H1 (cell line): ENCODE measurements around the gene GTF3C5. TPM values are rescaled to one million over a fixed set of nuclear protein-coding genes. Genes with fewer than 3 reads are reported as not detected.

Experiments used
- CTCF ChIA-PET: fragments of 300-600 bp; sonication (Branson Sonifier 250); formaldehyde crosslinking; loops from one replicate; lab custom pipeline; 2021; ENCODE audit not compliant: partially characterized antibody; lab: Charles Lee
- POLR2A ChIA-PET: fragments of 300-600 bp; sonication (Branson Sonifier 250); formaldehyde crosslinking; loops from one replicate; lab custom pipeline; 2021; ENCODE audit warnings: inconsistent platforms; ENCODE audit not compliant: partially characterized antibody; lab: Charles Lee
- DNase-seq, 2 experiments: peaks; one replicate each; pipeline versions ENCODE4 v3.0.0 to v3.0.0-alpha.2; 2010 to 2022; ENCODE audit warnings: low spot score in 2 of 2, low read depth in 1 of 2, mixed read lengths in 1 of 2
- FAIRE-seq: peaks from 2 replicates; lab custom pipeline; 2011; peaks lifted over from hg19 to GRCh38; lab: Jason Lieb, UNC
- H2AFZ ChIP-seq: 2 replicates; pipeline ENCODE4 v1.8.1; 2012; ENCODE audit warnings: low read length, inconsistent platforms
- H2AK5ac ChIP-seq: 2 replicates; pipeline ENCODE4 v1.6.1; 2013; ENCODE audit warnings: low read depth, low read length
- H2BK120ac ChIP-seq: replicated peaks from 2 replicates; pipeline ENCODE3; 2013; ENCODE audit warnings: low read depth, low read length, inconsistent platforms
- H2BK12ac ChIP-seq: 2 replicates; pipeline ENCODE4 v1.6.1; 2013; ENCODE audit warnings: low read depth, low read length
- H2BK15ac ChIP-seq: 2 replicates; pipeline ENCODE4 v1.6.1; 2013; ENCODE audit warnings: low read length
- H2BK20ac ChIP-seq: 2 replicates; pipeline ENCODE4 v1.6.1; 2013; ENCODE audit warnings: low read length
- H2BK5ac ChIP-seq: 2 replicates; pipeline ENCODE4 v1.6.1; 2013; ENCODE audit warnings: low read depth, low read length
- H3K14ac ChIP-seq: 2 replicates; pipeline ENCODE4 v1.6.1; 2013; ENCODE audit warnings: inconsistent platforms; ENCODE audit not compliant: insufficient read length
- H3K18ac ChIP-seq: 2 replicates; pipeline ENCODE4 v1.6.1; 2013; ENCODE audit warnings: low read length; ENCODE audit errors: extremely low read depth
- H3K23ac ChIP-seq: 2 replicates; pipeline ENCODE4 v1.6.1; 2013; ENCODE audit warnings: inconsistent platforms; ENCODE audit not compliant: insufficient read length
- H3K23me2 ChIP-seq: 2 replicates; pipeline ENCODE4 v1.6.1; 2013; ENCODE audit warnings: low read depth, low read length
- H3K27ac ChIP-seq: 2 replicates; pipeline ENCODE4 v1.6.1; 2011; ENCODE audit warnings: low read depth, low read length, inconsistent platforms
- H3K27me3 ChIP-seq, 4 experiments: replicated peaks in 1 of 4; 1 replicate in 1 of 4; 2 replicates in 3 of 4; pipeline versions ENCODE4 v1.6.1 to v1.8.1; 2011 to 2013; ENCODE audit warnings: low read length in 3 of 4, mild to moderate bottlenecking in 3 of 4, inconsistent platforms in 2 of 4, mixed read lengths in 2 of 4, moderate library complexity in 1 of 4; ENCODE audit not compliant: control insufficient read depth in 3 of 4, insufficient read depth in 3 of 4; ENCODE audit errors: extremely low read depth in 1 of 4
- H3K36me3 ChIP-seq, 4 experiments: 2 replicates each; pipeline versions ENCODE4 v1.6.1 to v1.8.1; 2011 to 2013; ENCODE audit warnings: mild to moderate bottlenecking in 4 of 4, low read length in 3 of 4, moderate library complexity in 2 of 4, control low read depth in 1 of 4, inconsistent platforms in 1 of 4; ENCODE audit not compliant: insufficient read depth in 4 of 4, control insufficient read depth in 2 of 4
- H3K4ac ChIP-seq: replicated peaks from 2 replicates; pipeline ENCODE3; 2013; ENCODE audit warnings: low read length, low read depth, mixed read lengths, inconsistent platforms; ENCODE audit not compliant: insufficient read length
- H3K4me1 ChIP-seq, 4 experiments: replicated peaks in 1 of 4; 1 replicate in 1 of 4; 2 replicates in 3 of 4; pipeline versions ENCODE4 v1.6.1 to v1.8.1; 2011 to 2013; ENCODE audit warnings: low read length in 3 of 4, inconsistent platforms in 2 of 4, mixed read lengths in 1 of 4; ENCODE audit not compliant: insufficient read depth in 4 of 4, control insufficient read depth in 3 of 4
- H3K4me2 ChIP-seq, 2 experiments: 2 replicates each; pipeline versions ENCODE4 v1.6.1 to v1.8.1; 2011 to 2013; ENCODE audit warnings: low read depth in 2 of 2, low read length in 2 of 2, control low read depth in 1 of 2, inconsistent platforms in 1 of 2, mild to moderate bottlenecking in 1 of 2; ENCODE audit not compliant: insufficient read depth in 1 of 2
- H3K4me3 ChIP-seq, 4 experiments: fragments of 200-600, 300-600 bp in 1 of 4; sonication (generic), shearing (Covaris generic), sonication (Bioruptor Twin) in 1 of 4; 2 replicates each; pipeline versions ENCODE4 v1.5.1 to v1.8.1; 2011 to 2016; ENCODE audit warnings: low read length in 4 of 4, low read depth in 3 of 4, control low read depth in 2 of 4, inconsistent platforms in 2 of 4, mild to moderate bottlenecking in 2 of 4, mixed read lengths in 1 of 4, moderate library complexity in 1 of 4; ENCODE audit not compliant: insufficient read depth in 2 of 4; ENCODE audit errors: extremely low read depth in 1 of 4
- H3K56ac ChIP-seq: replicated peaks from 2 replicates; pipeline ENCODE3; 2013; ENCODE audit warnings: low read depth, mild to moderate bottlenecking, mixed read lengths, low read length, inconsistent platforms; ENCODE audit not compliant: insufficient read length
- H3K79me1 ChIP-seq: 2 replicates; pipeline ENCODE4 v1.6.1; 2013; ENCODE audit warnings: low read depth, low read length, control low read depth
- H3K79me2 ChIP-seq, 2 experiments: 2 replicates each; pipeline versions ENCODE4 v1.6.1 to v1.8.1; 2012 to 2013; ENCODE audit warnings: low read length in 2 of 2, mild to moderate bottlenecking in 2 of 2, inconsistent platforms in 1 of 2; ENCODE audit not compliant: insufficient read depth in 2 of 2, control insufficient read depth in 1 of 2
- H3K9ac ChIP-seq, 4 experiments: replicated peaks in 1 of 4; 1 replicate in 1 of 4; 2 replicates in 3 of 4; pipeline versions ENCODE4 v1.6.1 to v1.8.1; 2011 to 2013; ENCODE audit warnings: low read depth in 3 of 4, low read length in 3 of 4, control low read depth in 2 of 4, mild to moderate bottlenecking in 2 of 4, moderate library complexity in 2 of 4, inconsistent platforms in 1 of 4; ENCODE audit errors: extremely low read depth in 1 of 4
- H3K9me3 ChIP-seq, 2 experiments: 2 replicates each; pipeline versions ENCODE4 v1.6.1 to v1.8.1; 2012 to 2013; ENCODE audit warnings: mild to moderate bottlenecking in 2 of 2, moderate library complexity in 2 of 2, control low read depth in 1 of 2, inconsistent platforms in 1 of 2, low read depth in 1 of 2, low read length in 1 of 2, mixed read lengths in 1 of 2; ENCODE audit not compliant: insufficient read depth in 2 of 2
- H4K20me1 ChIP-seq, 2 experiments: replicated peaks in 1 of 2; 2 replicates each; pipeline versions ENCODE3 to v1.8.1; 2011 to 2013; ENCODE audit warnings: inconsistent platforms in 2 of 2, low read length in 2 of 2, mild to moderate bottlenecking in 1 of 2; ENCODE audit not compliant: insufficient read depth in 2 of 2, control insufficient read depth in 1 of 2
- H4K5ac ChIP-seq: 2 replicates; pipeline ENCODE4 v1.6.1; 2013; ENCODE audit warnings: low read length, low read depth, mixed read lengths, inconsistent platforms; ENCODE audit not compliant: insufficient read length
- H4K8ac ChIP-seq: 2 replicates; pipeline ENCODE4 v1.8.0; 2013; ENCODE audit warnings: mild to moderate bottlenecking, moderate library complexity, low read length, inconsistent platforms; ENCODE audit not compliant: insufficient read depth; ENCODE audit errors: extremely low read depth
- H4K91ac ChIP-seq: replicated peaks from 2 replicates; pipeline ENCODE3; 2013; ENCODE audit warnings: low read length, mixed read lengths, inconsistent platforms; ENCODE audit not compliant: insufficient read length
- CHD1 ChIP-seq: IDR thresholded peaks from 2 replicates; pipeline ENCODE4 v1.6.1; 2012; ENCODE audit warnings: low read depth, low read length, improper control_type of control experiment
- KDM4A ChIP-seq: IDR thresholded peaks from one replicate; pipeline ENCODE4 v1.7.1; 2012; ENCODE audit warnings: low read depth, mild to moderate bottlenecking, moderate library complexity, low read length, inconsistent platforms; ENCODE audit not compliant: severe bottlenecking
- NANOG ChIP-seq: IDR thresholded peaks from 2 replicates; pipeline ENCODE4 v1.6.1; 2011; ENCODE audit warnings: low read length, low read depth, mild to moderate bottlenecking, inconsistent platforms; ENCODE audit not compliant: insufficient read depth, poor library complexity, severe bottlenecking
- POLR2A ChIP-seq, 2 experiments: IDR thresholded peaks; 1 replicate in 1 of 2; 2 replicates in 1 of 2; pipeline ENCODE4 v1.6.1; 2011; ENCODE audit warnings: low read depth in 2 of 2, low read length in 2 of 2, mild to moderate bottlenecking in 2 of 2; ENCODE audit errors: control extremely low read depth in 1 of 2
- POU5F1 ChIP-seq: IDR thresholded peaks from 2 replicates; pipeline ENCODE4 v1.6.1; 2011; ENCODE audit warnings: low read depth, mild to moderate bottlenecking, low read length, moderate library complexity
- RBBP5 ChIP-seq: IDR thresholded peaks from 2 replicates; pipeline ENCODE4 v1.7.1; 2012; ENCODE audit warnings: low read depth, mild to moderate bottlenecking, inconsistent platforms, low read length, moderate library complexity, borderline replicate concordance
- SRF ChIP-seq: IDR thresholded peaks from 2 replicates; pipeline ENCODE4 v1.6.1; 2011; ENCODE audit warnings: mild to moderate bottlenecking, low read depth, low read length, moderate library complexity
- TAF1 ChIP-seq: IDR thresholded peaks from 2 replicates; pipeline ENCODE4 v1.6.1; 2011; ENCODE audit warnings: mild to moderate bottlenecking, low read depth, low read length
- WGBS, 2 experiments: shearing (Covaris generic) in 1 of 2; methylation state at CpG; one replicate each; pipeline versions ENCODE4 v1.1.6 to v1.1.7; 2013 to 2015; ENCODE audit warnings: low lambda C conversion rate in 2 of 2, mixed read lengths in 2 of 2, inconsistent platforms in 1 of 2, low coverage in 1 of 2, missing lambda C conversion rate in 1 of 2; ENCODE audit not compliant: insufficient replicate concordance in 2 of 2, insufficient coverage in 1 of 2, insufficient read length in 1 of 2; ENCODE audit errors: extremely low coverage in 1 of 2, missing lambda C conversion rate in 1 of 2; 5-methylcytosine and 5-hydroxymethylcytosine counted together
- polyA plus RNA-seq, 7 experiments: library from polyadenylated mRNA; depleted of rRNA in 3 of 7; stranded (reverse) in 5 of 7; unstranded in 2 of 7; fragments of >200 nt in 5 of 7; fragments of 200-250 nt in 2 of 7; gene quantifications; 1 replicate in 5 of 7; 2 replicates in 1 of 7; 4 replicates in 1 of 7; pipeline versions ENCODE4 v1.2.1 to v1.2.3, GENCODE V29; 2011 to 2013; ENCODE audit warnings: missing spikeins in 2 of 7, mixed read lengths in 2 of 7
- total RNA-seq: library from RNA; stranded (reverse); fragmentation: NEBNext Ultra II Directional; extraction: Animal tissue kit (Norgen Biotek cat#: 25700); gene quantifications from 2 replicates; pipeline ENCODE4 v1.2.1, GENCODE V29; 2021

The GTF3C5 gene
- total and polyA plus RNA-seq, 2 of the 8 experiments (the other 6 are each of a cell fraction or from before 2014, with no cell fraction given) = 78.7 to 87.1 TPM

GRCh38 chr9:132989014-132989310 lies 41.8 kb upstream of the GTF3C5 start:
- no peak overlapping the region for H3K18ac ChIP-seq
- H4K91ac ChIP-seq = no peak overlapping the region
- peaks cover 0 to 3% (median 0%) of the 10 kb centered on the region in 4 experiments; a peak in 3 of 7 replicates for H3K4me1 ChIP-seq
- H3K23me2 ChIP-seq = no peaks in the 10 kb centered on the region
- H3K27me3 ChIP-seq = peaks cover 0 to 5% (median 0%) of the 10 kb centered on the region in 4 experiments; a peak in 1 of 7 replicates
- H3K23ac ChIP-seq = no peak overlapping the region
- no peak overlapping the region for H3K4ac ChIP-seq
- DNase-seq (no peak), FAIRE-seq (no peak)
- H3K79me1 ChIP-seq = no peaks in the 10 kb centered on the region
- no peak overlapping the region for H2BK15ac ChIP-seq
- no peak overlapping the region for H2BK20ac ChIP-seq
- TF ChIP-seq SRF (no peak), NANOG (no peak), POU5F1 (no peak), RBBP5 (no peak), POLR2A (IDR thresholded peaks at IDR 0.05; ENCODE audit: control extremely low read depth in 1 of 2, low read depth in 2 of 2, low read length in 2 of 2) (no peak), TAF1 (no peak), KDM4A (no peak), CHD1 (no peak)
- H2BK12ac ChIP-seq = no peak overlapping the region
- no peak overlapping the region for H4K5ac ChIP-seq
- no peak overlapping the region for H4K8ac ChIP-seq
- no peak overlapping the region for H3K56ac ChIP-seq
- no peak overlapping the region for H3K4me2 ChIP-seq
- no peaks in the 10 kb centered on the region for H3K79me2 ChIP-seq
- H2AFZ ChIP-seq = no peak overlapping the region
- no peak overlapping the region for H3K4me3 ChIP-seq
- WGBS, 2 experiments = 96% methylated on average over 12 of the region's 13 CpGs; no CpG with 5 or more reads in 1 of the 2 experiments
- no peaks in the 10 kb centered on the region for H3K36me3 ChIP-seq
- H3K9me3 ChIP-seq = no peaks in the 10 kb centered on the region
- H3K27ac ChIP-seq = no peak overlapping the region
- no peak overlapping the region for H3K9ac ChIP-seq
- H2BK120ac ChIP-seq = no peak overlapping the region
- CTCF ChIA-PET = interaction anchor here (0.9 to 1.4 kb wide), 4 partner anchors 16 to 51 kb away, joined by 3 to 5 read pairs (median 3); no protein-coding TSS in a partner anchor
- POLR2A ChIA-PET = no interaction called here
- H2AK5ac ChIP-seq = no peak overlapping the region
- H3K14ac ChIP-seq = no peak overlapping the region
- no peaks in the 10 kb centered on the region for H4K20me1 ChIP-seq
- no peak overlapping the region for H2BK5ac ChIP-seq
